ENCODE measurements around the gene PADI2. TPM values are rescaled to one million over a fixed set of nuclear protein-coding genes. Genes with fewer than 3 reads are reported as not detected.

The PADI2 gene
- total RNA-seq, 2 experiments from 2014 or later, result not detected

DNA sequence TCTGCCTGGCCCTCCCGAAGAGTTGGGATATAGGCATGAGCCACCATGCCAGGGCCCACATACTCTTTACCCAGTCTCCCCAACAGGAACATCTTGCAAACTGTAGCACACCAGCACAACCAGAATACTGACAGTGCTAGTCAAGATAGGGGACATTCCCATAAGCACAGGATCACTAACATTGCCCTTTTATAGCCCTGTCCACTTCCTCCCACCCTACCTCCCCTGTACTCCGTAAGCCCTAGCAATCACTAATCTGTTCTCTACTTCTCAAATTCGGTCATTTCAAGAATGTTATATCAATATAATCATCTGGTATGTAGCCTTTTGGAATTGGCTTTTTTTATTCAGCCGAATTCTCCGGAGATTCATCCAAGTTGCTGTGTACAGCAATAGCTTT is 71.3 kb downstream of the PADI2 start:
- Mint-ChIP-seq H3K4me3 (no peak overlapping the region), H3K9me3 (no peaks in the 10 kb centered on the region), H3K27me3 (no peaks in the 10 kb centered on the region), H3K36me3 (ENCODE audit: low read depth) (peaks cover 29% of the 10 kb centered on the region), H3K4me1 (ENCODE audit: low read depth) (peaks cover 37% of the 10 kb centered on the region), H3K27ac (no peak overlapping the region)
- CTCF ChIA-PET, result interaction anchor here (0.7 to 4.5 kb wide), 5 partner anchors 17 to 96 kb away, joined by 3 to 22 read pairs (median 4); no protein-coding TSS in a partner anchor
- intact Hi-C loops (cut with micrococcal nuclease), result no loop called here
- TF ChIP-seq, protein P1, sequence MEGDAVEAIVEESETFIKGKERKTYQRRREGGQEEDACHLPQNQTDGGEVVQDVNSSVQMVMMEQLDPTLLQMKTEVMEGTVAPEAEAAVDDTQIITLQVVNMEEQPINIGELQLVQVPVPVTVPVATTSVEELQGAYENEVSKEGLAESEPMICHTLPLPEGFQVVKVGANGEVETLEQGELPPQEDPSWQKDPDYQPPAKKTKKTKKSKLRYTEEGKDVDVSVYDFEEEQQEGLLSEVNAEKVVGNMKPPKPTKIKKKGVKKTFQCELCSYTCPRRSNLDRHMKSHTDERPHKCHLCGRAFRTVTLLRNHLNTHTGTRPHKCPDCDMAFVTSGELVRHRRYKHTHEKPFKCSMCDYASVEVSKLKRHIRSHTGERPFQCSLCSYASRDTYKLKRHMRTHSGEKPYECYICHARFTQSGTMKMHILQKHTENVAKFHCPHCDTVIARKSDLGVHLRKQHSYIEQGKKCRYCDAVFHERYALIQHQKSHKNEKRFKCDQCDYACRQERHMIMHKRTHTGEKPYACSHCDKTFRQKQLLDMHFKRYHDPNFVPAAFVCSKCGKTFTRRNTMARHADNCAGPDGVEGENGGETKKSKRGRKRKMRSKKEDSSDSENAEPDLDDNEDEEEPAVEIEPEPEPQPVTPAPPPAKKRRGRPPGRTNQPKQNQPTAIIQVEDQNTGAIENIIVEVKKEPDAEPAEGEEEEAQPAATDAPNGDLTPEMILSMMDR (IDR thresholded peaks at IDR 0.05), result no peak
- ATAC-seq, result no peak
- no peak for DNase-seq
- POLR2A ChIA-PET, result no interaction called here

DNA sequence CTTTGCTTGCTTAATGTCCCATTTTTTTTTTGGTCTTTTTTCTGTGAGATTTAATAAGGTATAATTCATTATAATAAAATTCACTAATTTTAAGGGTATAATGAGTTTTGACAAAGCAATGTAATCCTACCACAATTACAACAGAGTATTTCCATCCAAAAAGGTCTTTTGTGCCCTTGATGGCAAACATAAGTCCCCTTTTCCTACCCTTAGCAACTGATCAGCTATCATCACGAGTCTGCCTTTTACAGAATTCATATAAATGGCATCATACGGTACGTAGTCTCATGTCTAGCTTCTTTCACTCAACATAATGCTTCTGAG is 73.0 kb downstream of the PADI2 start:
- ChIA-PET POLR2A (interaction anchor here (0.6 to 0.7 kb wide), 2 partner anchors 13 to 57 kb away, joined by 4 to 5 read pairs; no protein-coding TSS in a partner anchor), CTCF (interaction anchor here (0.7 to 4.5 kb wide), 13 partner anchors 12 to 95 kb away, joined by 3 to 22 read pairs (median 3); no protein-coding TSS in a partner anchor)
- ATAC-seq, result no peak
- H3K4me1 Mint-ChIP-seq (ENCODE audit: low read depth), result peaks cover 24% of the 10 kb centered on the region
- no peak overlapping the region for H3K27ac Mint-ChIP-seq
- H3K36me3 Mint-ChIP-seq (ENCODE audit: low read depth), result peaks cover 34% of the 10 kb centered on the region
- H3K27me3 Mint-ChIP-seq, result no peaks in the 10 kb centered on the region
- intact Hi-C loops (cut with micrococcal nuclease), result no loop called here
- TF ChIP-seq, protein P1 (IDR thresholded peaks at IDR 0.05), result peak; percentile 27
- H3K4me3 Mint-ChIP-seq, result no peak overlapping the region
- no peak for DNase-seq
- H3K9me3 Mint-ChIP-seq, result no peaks in the 10 kb centered on the region

DNA sequence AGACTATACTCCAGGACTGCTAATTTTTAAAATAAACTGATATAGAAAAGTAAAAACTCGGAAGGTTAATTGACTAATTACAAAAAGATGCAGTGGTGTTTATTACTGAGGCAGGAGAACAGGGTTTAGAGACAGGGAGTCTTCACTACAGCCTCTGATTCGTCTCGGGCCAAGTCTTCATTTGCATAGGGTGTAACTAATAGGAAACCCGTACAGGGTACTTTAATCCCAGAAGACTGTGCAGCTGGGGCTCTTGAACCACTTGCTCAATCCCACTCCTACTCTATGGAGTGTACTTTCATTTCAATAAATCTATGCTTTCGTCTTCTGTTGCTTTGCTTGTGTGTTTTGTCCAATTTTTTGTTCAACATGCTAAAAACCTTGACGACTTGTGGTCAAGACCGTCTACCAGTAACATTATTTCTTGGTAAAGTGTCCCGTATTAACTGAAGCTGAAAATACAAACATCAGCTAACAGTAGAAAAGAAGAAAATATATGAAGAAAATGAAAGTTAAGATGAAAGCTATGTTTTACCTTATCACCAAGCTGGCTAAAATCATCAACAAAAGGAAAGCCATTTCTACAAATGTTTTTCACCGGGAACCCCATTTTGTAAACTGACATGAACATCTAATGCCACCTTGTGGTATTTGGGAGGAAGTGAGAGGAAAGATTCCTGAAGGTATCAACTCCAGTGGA is 73.5 kb downstream of the PADI2 start:
- intact Hi-C loops (cut with micrococcal nuclease), result no loop called here
- CTCF ChIA-PET, result interaction anchor here (0.7 to 4.5 kb wide), 11 partner anchors 11 to 94 kb away, joined by 3 to 22 read pairs (median 4); no protein-coding TSS in a partner anchor
- H3K4me3 Mint-ChIP-seq, result no peak overlapping the region
- H3K4me1 Mint-ChIP-seq (ENCODE audit: low read depth), result peaks cover 19% of the 10 kb centered on the region
- TF ChIP-seq, protein P1 (IDR thresholded peaks at IDR 0.05), result peak; percentile 73
- H3K9me3 Mint-ChIP-seq, result no peaks in the 10 kb centered on the region
- peak overlapping the region; percentile 68 for H3K27ac Mint-ChIP-seq
- peaks cover 29% of the 10 kb centered on the region for H3K36me3 Mint-ChIP-seq (ENCODE audit: low read depth)
- no peaks in the 10 kb centered on the region for H3K27me3 Mint-ChIP-seq
- no peak for ATAC-seq
- POLR2A ChIA-PET, result interaction anchor here (0.6 to 0.7 kb wide), 2 partner anchors 13 to 56 kb away, joined by 4 to 5 read pairs; no protein-coding TSS in a partner anchor
- no peak for DNase-seq

DNA sequence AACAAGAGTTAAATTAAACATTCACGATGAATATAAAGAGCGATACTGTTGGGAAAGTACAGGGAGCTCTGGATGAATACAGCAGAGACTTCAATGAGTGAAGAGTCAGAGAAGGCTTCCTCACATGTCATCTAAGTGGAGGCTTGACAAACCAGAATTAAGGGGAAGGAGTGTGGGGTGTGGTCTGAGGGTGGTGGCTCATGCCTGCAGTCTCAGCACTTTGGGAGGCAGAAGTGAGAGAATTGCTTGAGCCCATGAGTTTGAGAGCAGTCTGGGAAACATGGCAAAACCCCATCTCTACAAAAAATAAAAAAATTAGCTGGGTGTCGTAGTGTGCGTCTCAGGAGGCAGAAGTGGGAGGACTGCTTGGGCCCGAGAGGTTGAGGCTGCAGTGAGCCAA is 74.1 kb downstream of the PADI2 start:
- no peaks in the 10 kb centered on the region for H3K27me3 Mint-ChIP-seq
- DNase-seq (no peak), ATAC-seq (no peak)
- no peak overlapping the region for H3K4me3 Mint-ChIP-seq
- H3K4me1 Mint-ChIP-seq (ENCODE audit: low read depth), result peaks cover 18% of the 10 kb centered on the region
- peaks cover 28% of the 10 kb centered on the region for H3K36me3 Mint-ChIP-seq (ENCODE audit: low read depth)
- intact Hi-C loops (cut with micrococcal nuclease), result no loop called here
- TF ChIP-seq, protein P1 (IDR thresholded peaks at IDR 0.05), result no peak
- no peak overlapping the region for H3K27ac Mint-ChIP-seq
- no peaks in the 10 kb centered on the region for H3K9me3 Mint-ChIP-seq
- CTCF ChIA-PET, result interaction anchor here (1.8 to 4.5 kb wide), 3 partner anchors 11 to 93 kb away, joined by 5 to 22 read pairs (median 12); no protein-coding TSS in a partner anchor
- POLR2A ChIA-PET, result no interaction called here

DNA sequence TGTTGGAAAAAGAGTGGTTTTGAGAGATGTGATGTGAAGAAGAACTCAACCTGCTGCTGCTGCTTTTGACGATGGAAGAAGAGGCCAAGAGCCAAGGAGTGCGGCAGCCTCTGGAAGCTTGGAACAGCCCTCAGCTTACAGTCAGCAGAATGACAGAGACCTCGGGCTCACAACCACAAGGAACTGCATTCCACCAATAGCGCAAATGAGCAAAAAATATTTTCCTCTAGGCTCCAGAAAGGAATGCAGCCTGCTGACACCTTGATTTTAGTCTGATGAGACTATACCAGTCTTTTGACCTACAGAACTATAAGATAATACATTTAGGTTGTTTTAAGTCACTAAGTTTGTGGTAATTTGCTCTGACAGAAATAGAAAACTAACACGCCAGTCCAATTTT is 75.6 kb downstream of the PADI2 start:
- POLR2A ChIA-PET, result no interaction called here
- Mint-ChIP-seq H3K36me3 (ENCODE audit: low read depth) (peaks cover 33% of the 10 kb centered on the region), H3K9me3 (no peaks in the 10 kb centered on the region), H3K4me3 (no peak overlapping the region), H3K27me3 (no peaks in the 10 kb centered on the region), H3K27ac (no peak overlapping the region), H3K4me1 (ENCODE audit: low read depth) (peaks cover 18% of the 10 kb centered on the region)
- intact Hi-C loops (cut with micrococcal nuclease), result no loop called here
- ATAC-seq, result no peak
- no peak for DNase-seq
- TF ChIP-seq, protein P1 (IDR thresholded peaks at IDR 0.05), result no peak
- CTCF ChIA-PET, result no interaction called here
